NK-92 treated with Interleukin-12 subunit alpha and Interleukin-12 subunit beta, amount 100 ng/mL, for 24 hours (cell line): ENCODE measurements around the gene HK1.
"Not testable (repeated sequence)": the region's sequence is repeated elsewhere in the genome, so short reads cannot be mapped to it uniquely, and the experiment has no call there.

Experiments used
- DNase-seq: peaks from one replicate; lab custom pipeline; 2025; lab: John Stamatoyannopoulos, UW

The HK1 gene

DNA sequence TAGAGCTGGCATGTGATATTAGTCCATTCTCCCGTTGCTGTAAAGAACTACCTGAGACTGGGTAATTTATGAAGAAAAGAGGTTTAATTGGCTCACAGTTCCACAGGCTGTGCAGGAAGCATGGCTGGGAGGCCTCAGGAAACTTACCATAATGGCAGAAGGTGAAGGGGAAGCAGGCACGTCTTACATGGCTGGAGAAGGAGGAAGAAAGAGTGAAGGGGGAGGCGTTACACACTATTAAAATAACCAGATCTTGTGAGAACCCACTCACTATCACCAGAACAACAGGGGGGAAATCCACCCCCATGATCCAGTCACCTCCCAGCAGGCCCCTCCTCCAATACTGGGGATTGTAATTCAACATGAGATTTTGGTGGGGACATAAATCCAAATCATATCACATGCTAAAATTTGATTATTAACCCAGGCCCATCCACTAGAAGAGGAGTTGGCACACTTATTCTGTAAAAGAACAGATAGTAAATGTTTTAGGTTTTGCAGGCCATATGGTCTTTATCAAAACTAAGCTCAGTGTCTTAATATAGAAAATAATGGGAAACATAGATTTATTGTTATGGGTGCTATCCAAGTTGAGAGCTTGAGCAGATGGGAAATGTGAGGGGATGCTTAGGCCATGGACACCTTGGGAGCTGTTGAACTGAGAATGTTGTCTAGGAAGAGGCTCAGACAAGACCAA, 18.6 kb upstream of the HK1 start:
- no peak for DNase-seq

DNA sequence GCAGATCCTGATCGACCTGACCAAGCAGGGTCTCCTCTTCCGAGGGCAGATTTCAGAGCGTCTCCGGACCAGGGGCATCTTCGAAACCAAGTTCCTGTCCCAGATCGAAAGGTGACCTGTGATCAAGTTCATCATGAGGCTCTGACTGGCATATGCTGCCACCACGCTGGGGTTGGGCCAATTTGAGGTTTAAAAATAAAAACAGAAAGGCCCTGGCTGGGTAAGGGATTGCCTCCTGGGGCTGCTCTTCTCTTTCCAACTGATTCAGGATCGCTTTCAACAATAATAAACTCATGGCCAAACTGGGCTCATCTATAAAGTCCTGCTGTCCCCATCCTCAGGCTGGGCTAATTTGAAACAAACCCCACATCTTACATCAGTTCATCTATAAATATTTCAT, 17.1 kb upstream of the HK1 start:
- no peak for DNase-seq

- no peak for DNase-seq
These were observed 16.0 kb upstream of the HK1 start for GRCh38 chr10:69262292-69262751.

DNA sequence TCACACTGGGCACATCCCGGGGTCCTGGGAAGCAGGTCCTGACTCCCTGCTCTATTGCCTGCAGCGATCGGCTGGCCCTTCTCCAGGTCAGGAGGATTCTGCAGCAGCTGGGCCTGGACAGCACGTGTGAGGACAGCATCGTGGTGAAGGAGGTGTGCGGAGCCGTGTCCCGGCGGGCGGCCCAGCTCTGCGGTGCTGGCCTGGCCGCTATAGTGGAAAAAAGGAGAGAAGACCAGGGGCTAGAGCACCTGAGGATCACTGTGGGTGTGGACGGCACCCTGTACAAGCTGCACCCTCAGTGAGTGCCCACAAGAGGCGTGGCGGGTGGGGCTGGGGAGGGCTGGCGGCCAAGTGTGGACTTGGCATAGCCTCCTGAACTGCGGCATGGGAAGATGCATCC, 12.8 kb upstream of the HK1 start:
- no peak for DNase-seq

DNA sequence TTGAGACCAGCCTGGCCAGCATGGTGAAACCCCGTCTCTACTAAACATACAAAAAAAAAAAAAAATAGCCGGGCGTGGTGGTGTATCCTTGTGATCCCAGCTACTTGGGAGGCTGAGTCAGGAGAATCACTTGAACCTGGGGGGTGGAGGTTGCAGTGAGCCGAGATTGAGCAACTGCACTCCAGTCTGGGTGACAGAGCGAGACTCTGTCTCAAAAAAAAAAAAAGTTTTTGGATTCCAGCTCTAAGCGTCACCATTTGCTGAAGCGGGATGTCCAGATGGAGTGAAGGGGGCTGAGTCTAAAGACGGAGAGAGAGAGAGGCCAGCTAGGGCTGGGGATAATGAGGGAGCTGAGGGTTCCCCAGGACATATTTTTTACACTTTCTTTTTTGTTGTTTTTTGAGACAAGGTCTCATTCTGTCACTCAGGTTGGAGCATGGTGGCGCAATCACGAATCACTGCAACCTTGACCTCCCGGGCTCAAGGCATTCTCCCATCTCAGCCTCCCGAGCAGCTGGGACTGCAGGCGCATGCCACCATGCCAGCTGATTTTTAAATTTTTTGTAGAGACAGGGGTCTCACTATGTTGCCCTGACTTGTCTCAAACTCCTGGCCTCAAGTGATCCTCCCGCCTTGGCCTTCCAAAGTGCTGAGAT, 9.4 kb upstream of the HK1 start:
- DNase-seq: no peak

GRCh38 chr10:69269761-69270160, 8.5 kb upstream of the HK1 start:
- no peak for DNase-seq

DNA sequence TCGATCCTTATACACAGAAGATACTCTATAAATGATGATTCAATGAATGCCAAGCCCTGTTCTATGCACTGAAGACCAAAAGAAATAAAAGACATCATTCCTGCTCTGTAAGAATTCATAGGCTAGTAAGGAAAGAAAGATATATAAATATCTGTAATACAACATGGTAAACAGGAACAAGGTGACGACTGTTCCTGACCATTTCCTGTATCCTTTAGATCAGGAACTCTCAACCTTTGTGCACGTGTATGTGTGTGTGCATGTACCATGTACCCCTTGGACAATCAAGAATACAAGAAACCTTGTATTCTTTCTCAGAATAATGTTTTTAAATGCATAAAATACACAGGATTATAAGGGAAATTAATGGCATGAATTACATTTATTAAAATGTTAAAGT, 7.3 kb upstream of the HK1 start:
- no peak for DNase-seq

DNA sequence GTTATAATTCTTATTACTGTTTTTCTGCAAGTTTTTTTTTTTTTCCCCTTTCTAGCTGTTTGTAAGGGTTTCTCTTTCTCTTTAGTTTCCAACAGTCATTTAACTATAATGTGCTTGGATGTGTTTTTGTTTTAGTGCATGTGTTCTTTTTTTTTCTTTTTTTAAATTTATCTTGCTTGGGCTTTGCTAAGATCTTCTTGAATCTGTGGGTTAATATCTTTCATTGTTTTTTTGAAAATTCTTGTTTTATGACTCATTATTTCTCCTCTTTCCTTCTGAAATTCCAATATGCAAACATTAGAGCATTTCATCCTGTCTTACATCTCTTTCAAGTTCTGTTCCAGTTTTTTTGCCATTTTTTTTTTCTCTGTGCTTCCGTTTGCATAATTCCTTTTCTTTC, 5.7 kb upstream of the HK1 start:
- DNase-seq: no peak

GRCh38 chr10:69275444-69275843, 2.9 kb upstream of the HK1 start:
- DNase-seq: no peak

- DNase-seq: no peak
These were observed 1.8 kb upstream of the HK1 start for GRCh38 chr10:69276503-69276902.

DNA sequence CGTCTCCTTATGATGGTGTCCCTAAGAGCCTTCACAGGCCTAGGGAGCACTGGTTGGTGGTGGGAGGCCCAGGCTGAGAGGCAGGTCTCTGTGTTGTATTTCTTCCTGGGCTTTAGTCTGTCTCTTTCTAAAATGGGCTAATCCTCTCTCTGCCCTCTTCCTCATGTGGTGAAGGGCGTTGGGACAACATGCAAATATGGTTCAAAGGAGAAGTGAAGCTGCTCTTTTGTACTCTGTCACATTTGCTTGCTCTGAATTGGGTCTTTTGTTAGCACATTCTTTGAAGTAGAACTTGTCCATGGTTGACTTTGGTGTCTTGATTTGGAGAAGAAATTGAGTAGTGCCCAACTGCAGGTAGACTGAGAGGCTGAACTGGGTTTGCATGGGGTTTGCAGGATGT, 814 bp downstream of the HK1 start:
- no peak for DNase-seq

- no peak for DNase-seq
These were observed 3.5 kb downstream of the HK1 start for GRCh38 chr10:69281507-69282413.

- DNase-seq: not testable (repeated sequence)
These were observed 6.1 kb downstream of the HK1 start for GRCh38 chr10:69284402-69284801.

- no peak for DNase-seq
These were observed 7.4 kb downstream of the HK1 start for GRCh38 chr10:69285699-69286098.

- DNase-seq: no peak
These were observed 8.9 kb downstream of the HK1 start for GRCh38 chr10:69287181-69287580.

- no peak for DNase-seq
These were observed 12.7 kb downstream of the HK1 start for GRCh38 chr10:69290993-69291392.

- DNase-seq: no peak
These were observed 14.2 kb downstream of the HK1 start for GRCh38 chr10:69292459-69292858.

- DNase-seq: no peak
These were observed 16.8 kb downstream of the HK1 start for GRCh38 chr10:69295027-69295636.

DNA sequence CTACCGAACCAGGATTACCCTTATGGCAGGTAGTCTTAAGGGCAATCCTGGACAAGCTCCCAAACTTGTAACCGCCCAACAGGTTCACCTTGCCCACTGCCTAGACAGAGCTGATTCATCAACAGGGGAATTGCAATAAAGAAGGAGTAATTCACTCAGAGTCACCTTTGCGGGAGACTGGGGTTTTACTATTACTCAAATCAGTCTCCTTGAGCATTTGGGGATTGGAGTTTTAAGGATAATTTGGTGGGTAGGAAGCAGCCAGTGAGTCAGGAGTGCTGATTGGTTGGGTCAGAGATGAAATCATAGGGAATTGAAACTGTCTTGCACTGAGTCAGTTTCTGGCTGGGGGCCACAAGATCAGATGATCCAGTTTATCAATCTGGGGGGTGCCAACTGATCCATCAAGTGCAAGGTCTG, 25.3 kb downstream of the HK1 start:
- no peak for DNase-seq

- DNase-seq: no peak
These were observed 28.1 kb downstream of the HK1 start for GRCh38 chr10:69306421-69306820.

DNA sequence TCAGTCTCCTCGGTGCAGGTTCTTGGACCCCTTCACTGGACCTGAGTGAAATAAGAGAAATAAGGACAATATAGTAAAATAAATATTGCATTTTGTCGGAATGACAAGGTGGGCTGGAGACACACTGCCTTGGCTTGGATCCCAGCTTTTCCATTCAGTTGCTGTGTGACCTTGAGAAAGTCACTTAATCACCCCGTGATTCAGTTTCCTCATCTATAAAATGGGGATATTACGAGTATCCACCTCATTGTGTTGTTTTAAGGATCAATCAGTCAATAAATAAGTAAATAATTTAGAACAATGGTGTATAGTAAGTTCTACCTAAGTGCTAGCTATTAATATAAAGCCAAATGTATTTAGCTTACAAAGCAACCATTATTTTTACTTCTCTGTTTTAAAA, 29.1 kb downstream of the HK1 start:
- no peak for DNase-seq

- DNase-seq: not testable (repeated sequence)
These were observed 30.0 kb downstream of the HK1 start for GRCh38 chr10:69308304-69308703.
